ENCODE results near the gene MAP2. TPM values are rescaled to one million over a fixed set of nuclear protein-coding genes. Genes with fewer than 3 reads are reported as not detected.

MAP2 gene
- total RNA-seq, 1 experiment from 2014 or later: 0.05 TPM

DNA sequence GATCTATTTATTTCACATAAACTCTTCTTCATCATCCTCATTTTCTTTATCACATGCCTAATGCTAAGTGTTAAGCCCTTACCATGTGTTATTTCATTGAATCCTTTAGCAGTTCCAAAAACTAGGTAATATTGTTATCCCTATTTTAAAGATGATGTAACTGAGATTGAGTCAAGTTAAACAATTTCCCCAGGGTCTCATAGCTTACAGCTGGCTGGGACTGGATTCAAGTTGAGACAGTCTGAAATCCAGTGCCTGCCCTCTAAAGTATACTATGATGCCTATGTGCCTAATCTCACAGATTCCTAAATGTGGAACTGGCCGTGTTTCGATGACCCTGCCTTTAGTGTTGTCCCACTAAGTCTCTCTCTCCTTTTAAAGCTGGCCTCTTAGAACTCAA is 108.5 kb downstream of the MAP2 start:
- Histone ChIP-seq H3K36me3 (ENCODE audit: control insufficient read depth, insufficient read depth, low read length) (no peaks in the 10 kb centered on the region), H3K4me1 (no peaks in the 10 kb centered on the region), H3K4me3 (ENCODE audit: low read depth, low read length) (no peak overlapping the region), H3K27me3 (replicated peaks; ENCODE audit: control insufficient read depth, insufficient read depth, low read length) (no peaks in the 10 kb centered on the region), H3K9me3 (no peaks in the 10 kb centered on the region)
- POLR2A ChIA-PET: no interaction called here
- no peaks in the 10 kb centered on the region for H3K36me3 Mint-ChIP-seq (ENCODE audit: insufficient read depth, unreplicated experiment)
- no peak overlapping the region for H3K4me3 Mint-ChIP-seq (ENCODE audit: unreplicated experiment)
- H3K4me1 Mint-ChIP-seq (ENCODE audit: low read depth, unreplicated experiment): no peaks in the 10 kb centered on the region
- no peak for TF ChIP-seq CTCF (IDR thresholded peaks at IDR 0.05; ENCODE audit: insufficient read depth in 1 of 2, low read depth in 1 of 2, low read length in 1 of 2, severe bottlenecking in 1 of 2, unreplicated experiment in 1 of 2)
- BruUV-seq (replicated peaks): no TSS peak
- no peak for DNase-seq
- CTCF ChIA-PET: no interaction called here
- H3K27ac Mint-ChIP-seq (ENCODE audit: unreplicated experiment): no peak overlapping the region
- intact Hi-C loops (cut with micrococcal nuclease; ENCODE audit: unreplicated experiment): no loop called here
- H3K9me3 Mint-ChIP-seq (ENCODE audit: unreplicated experiment): no peaks in the 10 kb centered on the region
- peaks cover 5% of the 10 kb centered on the region for H3K27me3 Mint-ChIP-seq (ENCODE audit: insufficient read depth, unreplicated experiment)

GRCh38 chr2:209533391-209533790 is 109.5 kb downstream of the MAP2 start:
- intact Hi-C loops (cut with micrococcal nuclease; ENCODE audit: unreplicated experiment): no loop called here
- H3K27me3 ChIP-seq (replicated peaks; ENCODE audit: control insufficient read depth, insufficient read depth, low read length): no peaks in the 10 kb centered on the region
- POLR2A ChIA-PET: no interaction called here
- no peaks in the 10 kb centered on the region for H3K36me3 Mint-ChIP-seq (ENCODE audit: insufficient read depth, unreplicated experiment)
- no peak overlapping the region for H3K4me3 ChIP-seq (ENCODE audit: low read depth, low read length)
- H3K9me3 ChIP-seq: no peaks in the 10 kb centered on the region
- no peak overlapping the region for H3K27ac Mint-ChIP-seq (ENCODE audit: unreplicated experiment)
- CTCF ChIA-PET: no interaction called here
- H3K4me1 Mint-ChIP-seq (ENCODE audit: low read depth, unreplicated experiment): no peaks in the 10 kb centered on the region
- H3K9me3 Mint-ChIP-seq (ENCODE audit: unreplicated experiment): no peaks in the 10 kb centered on the region
- H3K27me3 Mint-ChIP-seq (ENCODE audit: insufficient read depth, unreplicated experiment): peaks cover 3% of the 10 kb centered on the region
- BruUV-seq (replicated peaks): no TSS peak
- no peak for DNase-seq
- TF ChIP-seq CTCF (IDR thresholded peaks at IDR 0.05; ENCODE audit: insufficient read depth in 1 of 2, low read depth in 1 of 2, low read length in 1 of 2, severe bottlenecking in 1 of 2, unreplicated experiment in 1 of 2): no peak
- no peaks in the 10 kb centered on the region for H3K36me3 ChIP-seq (ENCODE audit: control insufficient read depth, insufficient read depth, low read length)
- no peaks in the 10 kb centered on the region for H3K4me1 ChIP-seq
- no peak overlapping the region for H3K4me3 Mint-ChIP-seq (ENCODE audit: unreplicated experiment)

DNA sequence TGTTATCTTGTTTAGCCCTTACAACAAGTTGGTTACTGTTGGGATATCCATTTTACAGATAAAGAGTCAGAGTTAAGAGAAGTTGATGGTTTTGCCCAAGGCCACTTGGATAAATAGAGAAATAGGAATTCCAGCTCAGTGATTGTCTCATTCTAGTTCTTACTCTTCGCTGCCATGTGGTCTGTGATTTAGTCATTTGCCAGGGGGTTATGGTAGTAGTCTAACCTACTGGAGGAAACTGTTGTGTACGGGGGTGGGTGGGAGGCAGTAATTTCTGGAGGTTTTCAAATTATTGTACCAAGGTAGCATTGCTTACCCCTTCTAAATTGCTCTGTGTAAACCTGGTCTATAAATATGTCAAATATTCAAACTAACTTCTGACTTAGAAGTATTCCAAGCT is 110.4 kb downstream of the MAP2 start:
- POLR2A ChIA-PET: no interaction called here
- no TSS peak for BruUV-seq (replicated peaks)
- no peaks in the 10 kb centered on the region for H3K9me3 Mint-ChIP-seq (ENCODE audit: unreplicated experiment)
- intact Hi-C loops (cut with micrococcal nuclease; ENCODE audit: unreplicated experiment): no loop called here
- H3K4me3 ChIP-seq (ENCODE audit: low read depth, low read length): no peak overlapping the region
- H3K27me3 ChIP-seq (replicated peaks; ENCODE audit: control insufficient read depth, insufficient read depth, low read length): no peaks in the 10 kb centered on the region
- no peaks in the 10 kb centered on the region for H3K36me3 Mint-ChIP-seq (ENCODE audit: insufficient read depth, unreplicated experiment)
- H3K27ac Mint-ChIP-seq (ENCODE audit: unreplicated experiment): no peak overlapping the region
- H3K27me3 Mint-ChIP-seq (ENCODE audit: insufficient read depth, unreplicated experiment): peaks cover 3% of the 10 kb centered on the region
- no peaks in the 10 kb centered on the region for H3K36me3 ChIP-seq (ENCODE audit: control insufficient read depth, insufficient read depth, low read length)
- no peaks in the 10 kb centered on the region for H3K9me3 ChIP-seq
- no peak for DNase-seq
- no peak overlapping the region for H3K4me3 Mint-ChIP-seq (ENCODE audit: unreplicated experiment)
- TF ChIP-seq CTCF (IDR thresholded peaks at IDR 0.05; ENCODE audit: insufficient read depth in 1 of 2, low read depth in 1 of 2, low read length in 1 of 2, severe bottlenecking in 1 of 2, unreplicated experiment in 1 of 2): no peak
- CTCF ChIA-PET: no interaction called here
- no peaks in the 10 kb centered on the region for H3K4me1 ChIP-seq
- H3K4me1 Mint-ChIP-seq (ENCODE audit: low read depth, unreplicated experiment): no peaks in the 10 kb centered on the region
